Measurements from ENCODE around the gene GIPC1. TPM values are rescaled to one million over a fixed set of nuclear protein-coding genes. Genes with fewer than 3 reads are reported as not detected.
"Not testable (repeated sequence)": the region's sequence is repeated elsewhere in the genome, so short reads cannot be mapped to it uniquely, and the experiment has no call there.

GIPC1 gene
- total RNA-seq, 1 experiment from 2014 or later = 67.4 TPM

GRCh38 chr19:14473978-14474578, 21.8 kb downstream of the GIPC1 start:
- Histone ChIP-seq H3K4me1 (0 out of 2 replicates have a peak, but pooled peaks cover 3% of the 10 kb centered on the region), H3K9me3 (replicated peaks) (no peaks in the 10 kb centered on the region), H3K27me3 (no peaks in the 10 kb centered on the region), H3K36me3 (peaks cover 15% of the 10 kb centered on the region), H3K4me3 (no peak overlapping the region), H3K27ac (no peak overlapping the region)
- DNase-seq = no peak

GRCh38 chr19:14473073-14473977, 22.6 kb downstream of the GIPC1 start:
- Histone ChIP-seq H3K4me1 (0 out of 2 replicates have a peak, but pooled peaks cover 3% of the 10 kb centered on the region), H3K36me3 (peaks cover 10% of the 10 kb centered on the region), H3K27ac (no peak overlapping the region), H3K27me3 (no peaks in the 10 kb centered on the region), H3K4me3 (no peak overlapping the region), H3K9me3 (replicated peaks) (no peaks in the 10 kb centered on the region)
- DNase-seq = no peak

- H3K27ac ChIP-seq = no peak overlapping the region
- H3K27me3 ChIP-seq = no peaks in the 10 kb centered on the region
- no peak for DNase-seq
- H3K4me3 ChIP-seq = no peak overlapping the region
- H3K4me1 ChIP-seq = 0 out of 2 replicates have a peak, but pooled peaks cover 3% of the 10 kb centered on the region
- peaks cover 7% of the 10 kb centered on the region for H3K36me3 ChIP-seq
- no peaks in the 10 kb centered on the region for H3K9me3 ChIP-seq (replicated peaks)
Measured at GRCh38 chr19:14472202-14472938, 23.6 kb downstream of the GIPC1 start.

GRCh38 chr19:14471436-14472187, 24.3 kb downstream of the GIPC1 start:
- Histone ChIP-seq H3K4me1 (0 out of 2 replicates have a peak, but pooled peaks cover 3% of the 10 kb centered on the region), H3K27ac (no peak overlapping the region), H3K9me3 (replicated peaks) (no peaks in the 10 kb centered on the region), H3K27me3 (no peaks in the 10 kb centered on the region), H3K4me3 (no peak overlapping the region), H3K36me3 (peaks cover 7% of the 10 kb centered on the region)
- DNase-seq = no peak

GRCh38 chr19:14470031-14470876, 25.7 kb downstream of the GIPC1 start:
- Histone ChIP-seq H3K27ac (no peak overlapping the region), H3K27me3 (no peaks in the 10 kb centered on the region), H3K9me3 (replicated peaks) (no peaks in the 10 kb centered on the region), H3K4me3 (no peak overlapping the region), H3K4me1 (no peaks in the 10 kb centered on the region), H3K36me3 (peaks cover 10% of the 10 kb centered on the region)
- no peak for DNase-seq

- DNase-seq = no peak
- Histone ChIP-seq H3K27ac (no peak overlapping the region), H3K4me1 (no peaks in the 10 kb centered on the region), H3K4me3 (no peak overlapping the region), H3K9me3 (replicated peaks) (no peaks in the 10 kb centered on the region), H3K36me3 (peaks cover 16% of the 10 kb centered on the region), H3K27me3 (no peaks in the 10 kb centered on the region)
Measured at GRCh38 chr19:14467816-14468215, 28.1 kb downstream of the GIPC1 start.

GRCh38 chr19:14467391-14467790, 28.5 kb downstream of the GIPC1 start:
- H3K27me3 ChIP-seq = no peaks in the 10 kb centered on the region

GRCh38 chr19:14463747-14464146, 32.2 kb downstream of the GIPC1 start:
- no peak overlapping the region for H3K4me3 ChIP-seq
- H3K36me3 ChIP-seq = peaks cover 17% of the 10 kb centered on the region; the same call in 1 of the 2 replicates
- no peak for DNase-seq
- H3K27me3 ChIP-seq = no peaks in the 10 kb centered on the region
- H3K27ac ChIP-seq = no peak overlapping the region
- H3K4me1 ChIP-seq = no peaks in the 10 kb centered on the region
- no peaks in the 10 kb centered on the region for H3K9me3 ChIP-seq (replicated peaks)

More at GRCh38 chr19:14467391-14467790, 28.5 kb downstream of the GIPC1 start:
- no peak for DNase-seq
- no peak overlapping the region for H3K27ac ChIP-seq
- H3K4me3 ChIP-seq = no peak overlapping the region
- H3K9me3 ChIP-seq (replicated peaks) = no peaks in the 10 kb centered on the region
- peaks cover 16% of the 10 kb centered on the region for H3K36me3 ChIP-seq
- H3K4me1 ChIP-seq = no peaks in the 10 kb centered on the region

- H3K9me3 ChIP-seq (replicated peaks); H3K4me3 ChIP-seq; H3K4me1 ChIP-seq; DNase-seq; H3K27me3 ChIP-seq; H3K27ac ChIP-seq: not testable (repeated sequence)
- H3K36me3 ChIP-seq = peaks cover 13% of the 10 kb centered on the region; the same call in 1 of the 2 replicates
Measured at GRCh38 chr19:14462401-14462800, 33.5 kb downstream of the GIPC1 start.

GRCh38 chr19:14460935-14461334, 35.0 kb downstream of the GIPC1 start:
- Histone ChIP-seq H3K27ac (no peak overlapping the region), H3K4me1 (no peaks in the 10 kb centered on the region), H3K4me3 (no peak overlapping the region), H3K27me3 (no peaks in the 10 kb centered on the region), H3K9me3 (replicated peaks) (no peaks in the 10 kb centered on the region), H3K36me3 (peaks cover 13% of the 10 kb centered on the region; the same call in 1 of the 2 replicates)
- DNase-seq = no peak

GRCh38 chr19:14459703-14460102, 36.2 kb downstream of the GIPC1 start:
- Histone ChIP-seq H3K4me3 (no peak overlapping the region), H3K36me3 (peaks cover 10% of the 10 kb centered on the region; the same call in 1 of the 2 replicates), H3K4me1 (no peaks in the 10 kb centered on the region), H3K27me3 (no peaks in the 10 kb centered on the region), H3K27ac (no peak overlapping the region), H3K9me3 (replicated peaks) (no peaks in the 10 kb centered on the region)
- no peak for DNase-seq

GRCh38 chr19:14452303-14452702, 43.6 kb downstream of the GIPC1 start:
- H3K4me3 ChIP-seq; DNase-seq; H3K4me1 ChIP-seq; H3K9me3 ChIP-seq (replicated peaks); H3K27me3 ChIP-seq; H3K27ac ChIP-seq: not testable (repeated sequence)
- H3K36me3 ChIP-seq = peaks cover 22% of the 10 kb centered on the region

GRCh38 chr19:14450876-14451275, 45.1 kb downstream of the GIPC1 start:
- no peak for DNase-seq
- H3K27ac ChIP-seq = no peak overlapping the region
- peaks cover 34% of the 10 kb centered on the region for H3K36me3 ChIP-seq
- H3K9me3 ChIP-seq (replicated peaks) = no peaks in the 10 kb centered on the region
- H3K27me3 ChIP-seq = no peaks in the 10 kb centered on the region
- no peak overlapping the region for H3K4me3 ChIP-seq
- no peaks in the 10 kb centered on the region for H3K4me1 ChIP-seq
